BLaER1 (cell line): ENCODE measurements around the gene NYAP1.
A peak's percentile ranks its signal among the peaks of the same experiment; 100 is the strongest.

Experiments
- H3K27ac ChIP-seq: shearing (Covaris generic); formaldehyde crosslinking; 2 replicates; pipeline ENCODE4 v1.8.1; 2022
- H3K27me3 ChIP-seq: shearing (Covaris generic); formaldehyde crosslinking; 2 replicates; pipeline ENCODE4 v1.8.1; 2022
- H3K36me3 ChIP-seq: shearing (Covaris generic); formaldehyde crosslinking; 2 replicates; pipeline ENCODE4 v1.8.1; 2022
- H3K4me1 ChIP-seq: shearing (Covaris generic); formaldehyde crosslinking; 2 replicates; pipeline ENCODE4 v1.8.1; 2022
- H3K4me2 ChIP-seq: shearing (Covaris generic); formaldehyde crosslinking; 2 replicates; pipeline ENCODE4 v1.8.1; 2022
- H3K4me3 ChIP-seq: shearing (Covaris generic); formaldehyde crosslinking; 2 replicates; pipeline ENCODE4 v1.8.1; 2022
- H3K9ac ChIP-seq: shearing (Covaris generic); formaldehyde crosslinking; 2 replicates; pipeline ENCODE4 v1.8.1; 2022
- H3K9me3 ChIP-seq: shearing (Covaris generic); formaldehyde crosslinking; 2 replicates; pipeline ENCODE4 v1.8.1; 2022
- H4K20me1 ChIP-seq: shearing (Covaris generic); formaldehyde crosslinking; 2 replicates; pipeline ENCODE4 v1.8.1; 2022
- Cebpa-rat ChIP-seq: shearing (Covaris generic); IDR thresholded peaks from 2 replicates; pipeline ENCODE4 v1.8.1; 2022

The NYAP1 gene

GRCh38 chr7:100456562-100456961 lies 27.2 kb upstream of the NYAP1 start:
- no peak overlapping the region; the same call in 1 of the 2 replicates for H3K9ac ChIP-seq
- peaks cover 52% of the 10 kb centered on the region for H3K36me3 ChIP-seq
- H3K4me3 ChIP-seq = no peak overlapping the region
- no peak overlapping the region for H3K27ac ChIP-seq
- no peaks in the 10 kb centered on the region for H3K27me3 ChIP-seq
- H3K4me2 ChIP-seq = no peak overlapping the region
- no peaks in the 10 kb centered on the region for H4K20me1 ChIP-seq
- TF ChIP-seq Cebpa-rat = no peak
- H3K4me1 ChIP-seq = peaks cover 49% of the 10 kb centered on the region
- H3K9me3 ChIP-seq = no peaks in the 10 kb centered on the region

DNA sequence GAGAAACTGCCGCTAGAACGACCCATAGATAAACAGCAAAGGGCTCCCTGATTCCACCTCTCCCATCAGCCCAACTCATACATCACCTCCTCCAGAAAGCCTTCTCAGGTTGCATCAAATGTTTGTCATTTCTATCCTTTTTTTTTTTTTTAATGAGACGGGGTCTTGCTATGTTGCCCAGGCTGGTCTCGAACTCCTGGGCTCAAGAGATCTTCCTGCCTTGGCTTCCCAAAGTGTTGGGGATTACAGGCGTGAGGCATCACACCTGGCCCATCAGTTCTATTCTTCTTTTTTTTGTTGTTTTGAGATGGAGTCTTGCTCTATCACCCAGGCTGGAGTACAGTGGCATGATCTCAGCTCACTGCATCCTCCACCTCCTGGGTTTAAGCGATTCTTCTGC lies 26.7 kb upstream of the NYAP1 start:
- Histone ChIP-seq H3K4me3 (no peak overlapping the region), H3K9ac (no peak overlapping the region), H3K36me3 (peaks cover 57% of the 10 kb centered on the region), H3K4me2 (no peak overlapping the region), H4K20me1 (no peaks in the 10 kb centered on the region), H3K27ac (no peak overlapping the region), H3K4me1 (peaks cover 44% of the 10 kb centered on the region), H3K27me3 (no peaks in the 10 kb centered on the region), H3K9me3 (no peaks in the 10 kb centered on the region)
- no peak for TF ChIP-seq Cebpa-rat

GRCh38 chr7:100464210-100464660 lies 19.5 kb upstream of the NYAP1 start, which contains the start of gene SPACDR:
TSS of gene SPACDR (minus strand) at chr7:100464260. CDS start at chr7:100464025, 235 bp downstream.
- H3K27me3 ChIP-seq = no peaks in the 10 kb centered on the region
- peak within 1 kb of the TSS; percentile 45; the same call in 1 of the 2 replicates for H3K9ac ChIP-seq

DNA sequence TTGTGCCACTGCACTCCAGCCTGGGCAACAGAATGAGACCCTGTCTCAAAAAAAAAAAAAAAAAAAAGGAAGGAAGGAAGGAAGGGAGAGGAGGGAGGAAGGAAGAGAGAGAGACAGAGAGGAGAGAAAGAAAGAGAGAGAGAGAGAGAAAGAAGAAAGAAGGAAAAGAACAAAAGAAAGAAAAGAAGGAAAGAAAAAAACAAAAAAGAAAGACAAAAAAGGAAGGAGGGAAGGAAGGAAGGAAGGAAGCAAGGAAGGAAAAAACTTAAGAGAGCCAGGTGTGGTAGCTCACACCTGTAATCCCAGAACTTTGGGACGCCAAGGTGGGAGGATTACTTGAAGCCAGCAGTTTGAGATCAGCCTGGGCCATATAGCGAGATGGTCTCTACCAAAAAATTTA lies 18.9 kb upstream of the NYAP1 start:
- H3K36me3 ChIP-seq = peaks cover 88% of the 10 kb centered on the region
- TF ChIP-seq Cebpa-rat = no peak
- no peak overlapping the region for H3K4me3 ChIP-seq
- peak overlapping the region; percentile 45; the same call in 1 of the 2 replicates for H3K9ac ChIP-seq
- peak overlapping the region; percentile 50; the same call in 1 of the 2 replicates for H3K4me2 ChIP-seq
- H3K27ac ChIP-seq = 0 out of 2 replicates have a peak overlapping the region, but pooled peaks have one; percentile 43
- no peaks in the 10 kb centered on the region for H3K27me3 ChIP-seq
- peaks cover 50% of the 10 kb centered on the region for H3K4me1 ChIP-seq
- no peaks in the 10 kb centered on the region for H3K9me3 ChIP-seq
- H4K20me1 ChIP-seq = peaks cover 50% of the 10 kb centered on the region

More at GRCh38 chr7:100464210-100464660, 19.5 kb upstream of the NYAP1 start, which contains the start of gene SPACDR:
- H3K4me3 ChIP-seq = no peak within 1 kb of the TSS
- no peaks in the 10 kb centered on the region for H3K9me3 ChIP-seq
- H3K36me3 ChIP-seq = peaks cover 88% of the 10 kb centered on the region
- peaks cover 45% of the 10 kb centered on the region for H3K4me1 ChIP-seq
- TF ChIP-seq Cebpa-rat = no peak
- H3K27ac ChIP-seq = peak within 1 kb of the TSS; percentile 43; the same call in 1 of the 2 replicates
- H3K4me2 ChIP-seq = peak within 1 kb of the TSS; percentile 50; the same call in 1 of the 2 replicates
- peaks cover 44% of the 10 kb centered on the region for H4K20me1 ChIP-seq

GRCh38 chr7:100465299-100465698 lies 18.4 kb upstream of the NYAP1 start:
- peak overlapping the region; percentile 50 for H3K4me2 ChIP-seq
- peaks cover 55% of the 10 kb centered on the region for H4K20me1 ChIP-seq
- H3K27ac ChIP-seq = 0 out of 2 replicates have a peak overlapping the region, but pooled peaks have one; percentile 43
- peaks cover 88% of the 10 kb centered on the region for H3K36me3 ChIP-seq
- H3K4me1 ChIP-seq = peaks cover 55% of the 10 kb centered on the region
- no peak overlapping the region for H3K9ac ChIP-seq
- H3K9me3 ChIP-seq = no peaks in the 10 kb centered on the region
- no peak for TF ChIP-seq Cebpa-rat
- no peaks in the 10 kb centered on the region for H3K27me3 ChIP-seq
- H3K4me3 ChIP-seq = no peak overlapping the region

DNA sequence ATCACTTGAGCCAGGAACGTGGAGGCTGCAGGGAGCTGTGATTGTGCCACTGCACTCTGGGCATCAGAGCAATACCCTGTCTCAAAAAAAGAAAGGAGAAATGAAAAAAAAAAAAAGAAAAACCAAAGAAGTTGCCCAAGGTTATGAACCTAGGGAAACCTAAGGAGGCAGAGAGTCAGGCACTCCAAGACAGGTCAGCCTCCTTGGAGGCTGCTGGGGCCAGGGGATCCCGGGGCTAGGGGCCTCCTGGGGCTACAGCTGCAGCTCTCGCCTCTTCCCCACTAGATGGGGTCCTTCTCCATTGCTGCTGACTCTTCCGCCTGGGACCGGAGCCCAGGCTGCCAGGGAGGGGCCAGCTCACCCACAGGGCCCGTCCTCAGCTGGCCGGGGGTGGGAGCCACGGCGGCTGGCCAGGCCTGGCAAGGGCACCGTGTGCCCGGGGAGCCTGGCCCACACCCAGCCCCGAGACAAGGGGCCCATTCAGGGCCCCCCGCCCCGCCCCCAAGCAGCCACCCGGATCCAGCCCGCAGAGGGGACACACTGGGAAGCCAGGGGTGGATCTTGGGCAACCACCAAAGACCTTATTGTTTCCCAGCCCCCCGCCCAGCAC lies 17.9 kb upstream of the NYAP1 start:
- Histone ChIP-seq H3K9ac (no peak overlapping the region), H3K9me3 (no peaks in the 10 kb centered on the region), H3K27ac (0 out of 2 replicates have a peak overlapping the region, but pooled peaks have one; percentile 11), H3K27me3 (no peaks in the 10 kb centered on the region), H3K36me3 (peaks cover 88% of the 10 kb centered on the region), H4K20me1 (peaks cover 60% of the 10 kb centered on the region), H3K4me3 (no peak overlapping the region), H3K4me1 (peaks cover 60% of the 10 kb centered on the region), H3K4me2 (peak overlapping the region; percentile 50)
- TF ChIP-seq Cebpa-rat = no peak

DNA sequence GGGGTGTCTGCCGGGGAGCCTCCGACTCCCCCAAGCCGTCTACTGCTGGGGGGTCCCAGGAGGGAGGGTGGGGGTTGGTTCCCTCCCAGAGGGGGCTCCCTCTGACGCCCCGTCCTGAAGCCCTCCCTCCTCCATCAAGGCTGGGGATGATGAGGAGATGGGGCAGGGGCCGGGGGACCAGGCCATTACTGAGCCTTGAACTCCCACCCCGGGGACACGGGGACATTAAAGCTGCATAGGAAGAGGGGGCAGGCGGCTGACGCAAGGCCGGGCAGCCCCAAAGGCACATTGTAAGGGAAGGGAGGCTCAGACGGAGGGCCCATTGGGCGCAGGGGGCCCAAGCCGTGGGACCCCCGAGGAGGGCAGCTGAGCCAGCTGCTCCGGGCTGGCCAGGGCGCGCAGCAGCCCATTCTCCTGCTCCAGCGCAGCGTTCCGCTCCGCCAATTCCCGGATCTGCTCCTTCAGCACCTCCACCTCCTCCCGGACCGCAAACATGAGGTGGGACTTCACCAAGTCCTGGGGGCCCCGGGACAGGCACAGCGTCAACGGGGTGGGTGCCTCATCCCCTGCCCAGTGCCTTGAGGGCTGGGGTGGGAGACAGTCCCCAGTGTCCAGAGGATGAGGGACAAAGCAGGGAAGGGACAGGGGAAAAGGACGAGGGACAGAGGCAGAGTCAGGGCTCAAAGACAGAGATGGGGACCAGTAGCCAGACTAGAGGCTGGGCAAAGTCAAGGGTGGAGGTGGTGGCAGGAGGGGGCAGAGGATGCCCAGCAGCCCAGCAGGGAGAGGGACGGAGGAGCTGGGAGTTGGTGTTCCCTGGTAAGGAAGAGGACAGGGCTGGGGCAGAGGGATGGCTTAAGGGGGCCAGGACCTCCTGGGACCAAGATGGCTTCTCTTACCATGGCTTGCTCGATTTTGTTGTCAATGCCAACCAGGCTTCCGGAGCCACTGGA lies 16.8 kb upstream of the NYAP1 start:
- H3K27ac ChIP-seq = peak overlapping the region; percentile 55
- H3K4me2 ChIP-seq = peak overlapping the region; percentile 50
- peaks cover 85% of the 10 kb centered on the region for H3K36me3 ChIP-seq
- H4K20me1 ChIP-seq = peaks cover 71% of the 10 kb centered on the region
- H3K9ac ChIP-seq = peak overlapping the region; percentile 50
- H3K9me3 ChIP-seq = no peaks in the 10 kb centered on the region
- H3K27me3 ChIP-seq = no peaks in the 10 kb centered on the region
- no peak overlapping the region for H3K4me3 ChIP-seq
- TF ChIP-seq Cebpa-rat = no peak
- peaks cover 71% of the 10 kb centered on the region for H3K4me1 ChIP-seq

DNA sequence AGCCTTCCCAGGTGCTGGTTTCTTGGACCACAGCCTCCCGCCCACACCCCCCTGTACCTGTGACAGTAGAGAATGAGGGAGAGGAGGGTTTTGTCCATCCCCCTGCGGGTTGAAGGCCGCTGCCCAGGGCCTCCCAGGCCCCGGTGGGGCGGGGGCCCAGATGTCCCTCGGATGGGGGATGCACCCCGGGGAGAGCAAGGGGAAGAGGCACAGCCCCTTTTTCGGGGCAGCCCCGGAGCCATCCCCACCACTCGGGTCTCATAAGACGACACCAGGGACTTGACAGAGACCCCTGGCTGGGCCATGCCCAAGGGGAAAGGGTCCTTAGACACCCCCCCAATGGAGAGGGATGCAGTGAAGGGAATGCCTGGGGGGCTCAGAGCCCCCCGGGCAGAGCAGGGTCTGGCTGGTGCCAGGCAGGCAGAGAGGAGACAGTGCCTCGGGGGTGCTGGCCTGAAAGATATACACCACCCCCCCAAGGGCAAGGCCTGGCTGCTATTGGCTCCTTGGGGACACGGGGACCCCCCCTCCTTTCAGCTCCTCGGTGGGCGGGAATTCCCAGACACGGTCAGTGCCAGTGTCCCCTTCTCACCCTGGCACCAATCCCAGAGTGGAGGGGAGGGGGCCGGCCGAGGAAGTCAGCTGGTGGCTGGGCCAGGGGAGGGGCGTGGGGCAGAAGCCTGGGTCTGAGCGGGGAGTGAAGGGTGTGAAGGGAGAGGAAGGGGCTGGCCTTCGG lies 15.9 kb upstream of the NYAP1 start:
- peaks cover 80% of the 10 kb centered on the region for H3K4me1 ChIP-seq

More for the DNA sequence above, 15.9 kb upstream of the NYAP1 start:
- Histone ChIP-seq H3K27ac (peak overlapping the region; percentile 55), H3K9ac (peak overlapping the region; percentile 50; the same call in 1 of the 2 replicates), H3K9me3 (no peaks in the 10 kb centered on the region), H3K27me3 (no peaks in the 10 kb centered on the region), H3K4me2 (peak overlapping the region; percentile 50), H4K20me1 (peaks cover 80% of the 10 kb centered on the region), H3K36me3 (peaks cover 82% of the 10 kb centered on the region), H3K4me3 (no peak overlapping the region)
- TF ChIP-seq Cebpa-rat = no peak
